Fibroblast of lung (primary cell): ENCODE measurements around the gene CCDC121. TPM values are rescaled to one million over a fixed set of nuclear protein-coding genes. Genes with fewer than 3 reads are reported as not detected.

Source experiments
- DNase-seq, 2 donors: peaks; one replicate each; pipeline versions ENCODE4 v3.0.0 to v3.0.0-alpha.2; 2010; ENCODE audit warnings: low read depth in 2 of 2
- H2AFZ ChIP-seq: 2 replicates; pipeline ENCODE4 v1.5.1; 2012; ENCODE audit warnings: low read length, control low read depth, inconsistent platforms
- H3K27ac ChIP-seq: 2 replicates; pipeline ENCODE4 v1.5.1; 2011; ENCODE audit warnings: low read length, control low read depth; ENCODE audit not compliant: insufficient read depth
- H3K27me3 ChIP-seq: 2 replicates; pipeline ENCODE4 v1.5.1; 2011; ENCODE audit warnings: mild to moderate bottlenecking, low read length; ENCODE audit not compliant: control insufficient read depth, insufficient read depth
- H3K36me3 ChIP-seq: 2 replicates; pipeline ENCODE4 v1.5.1; 2011; ENCODE audit warnings: low read length; ENCODE audit not compliant: control insufficient read depth, insufficient read depth
- H3K4me1 ChIP-seq: 2 replicates; pipeline ENCODE4 v1.5.1; 2011; ENCODE audit warnings: low read length; ENCODE audit not compliant: control insufficient read depth, insufficient read depth; ENCODE audit errors: extremely low read depth
- H3K4me2 ChIP-seq: 2 replicates; pipeline ENCODE4 v1.5.1; 2011; ENCODE audit warnings: low read length, control low read depth; ENCODE audit not compliant: insufficient read depth; ENCODE audit errors: extremely low read depth
- H3K4me3 ChIP-seq, 4 experiments: fragments of 200-600 bp in 1 of 4; sonication (generic) in 1 of 4; replicated peaks in 1 of 4; 2 replicates each; pipeline ENCODE4 v1.5.1; 2011 to 2016; ENCODE audit warnings: low read length in 4 of 4, low read depth in 3 of 4, mild to moderate bottlenecking in 3 of 4, control low read depth in 2 of 4, inconsistent platforms in 1 of 4, mixed read lengths in 1 of 4; ENCODE audit not compliant: insufficient read depth in 1 of 4; ENCODE audit errors: control extremely low read depth in 1 of 4
- H3K79me2 ChIP-seq: 2 replicates; pipeline ENCODE4 v1.5.1; 2012; ENCODE audit warnings: mild to moderate bottlenecking, low read length, inconsistent platforms; ENCODE audit not compliant: control insufficient read depth, insufficient read depth
- H3K9ac ChIP-seq: 2 replicates; pipeline ENCODE4 v1.5.1; 2011; ENCODE audit warnings: mild to moderate bottlenecking, low read length, control low read depth; ENCODE audit not compliant: insufficient read depth
- H3K9me3 ChIP-seq: 2 replicates; pipeline ENCODE4 v1.5.1; 2012; ENCODE audit warnings: low read depth, low read length; ENCODE audit not compliant: control insufficient read depth, insufficient read depth
- H4K20me1 ChIP-seq: 2 replicates; pipeline ENCODE4 v1.5.1; 2011; ENCODE audit warnings: low read length; ENCODE audit not compliant: control insufficient read depth, insufficient read depth; ENCODE audit errors: extremely low read depth
- EZH2 ChIP-seq: IDR thresholded peaks from 2 replicates; pipeline ENCODE4 v1.5.1; 2012; ENCODE audit warnings: low read length, control low read depth, mild to moderate bottlenecking; ENCODE audit errors: missing control alignments
- polyA plus RNA-seq, 2 donors: library from polyadenylated mRNA; depleted of rRNA in 1 of 2; stranded (reverse) in 1 of 2; unstranded in 1 of 2; fragments of >200 nt; gene quantifications; 2 replicates each; pipeline ENCODE4 v1.2.1, GENCODE V29; 2011 to 2012; ENCODE audit warnings: missing spikeins in 1 of 2
- total RNA-seq: library from RNA; depleted of rRNA; stranded (reverse); fragments of >200 nt; gene quantifications from 2 replicates; pipeline ENCODE4 v1.2.1, GENCODE V29; 2014
- TF ChIP-seq, protein P1 (sequence below), 2 donors: IDR thresholded peaks in 1 of 2; conservative IDR thresholded peaks in 1 of 2; 1 replicate in 1 of 2; 2 replicates in 1 of 2; pipeline ENCODE4 v1.5.1; 2011 to 2012; ENCODE audit warnings: low read length in 2 of 2, control low read depth in 1 of 2, inconsistent platforms in 1 of 2, low read depth in 1 of 2, mild to moderate bottlenecking in 1 of 2

CCDC121 gene
- total and polyA plus RNA-seq, 2 donors (not counting 1 experiment from before 2014, with no cell fraction given): 1.4 to 2.0 TPM

DNA sequence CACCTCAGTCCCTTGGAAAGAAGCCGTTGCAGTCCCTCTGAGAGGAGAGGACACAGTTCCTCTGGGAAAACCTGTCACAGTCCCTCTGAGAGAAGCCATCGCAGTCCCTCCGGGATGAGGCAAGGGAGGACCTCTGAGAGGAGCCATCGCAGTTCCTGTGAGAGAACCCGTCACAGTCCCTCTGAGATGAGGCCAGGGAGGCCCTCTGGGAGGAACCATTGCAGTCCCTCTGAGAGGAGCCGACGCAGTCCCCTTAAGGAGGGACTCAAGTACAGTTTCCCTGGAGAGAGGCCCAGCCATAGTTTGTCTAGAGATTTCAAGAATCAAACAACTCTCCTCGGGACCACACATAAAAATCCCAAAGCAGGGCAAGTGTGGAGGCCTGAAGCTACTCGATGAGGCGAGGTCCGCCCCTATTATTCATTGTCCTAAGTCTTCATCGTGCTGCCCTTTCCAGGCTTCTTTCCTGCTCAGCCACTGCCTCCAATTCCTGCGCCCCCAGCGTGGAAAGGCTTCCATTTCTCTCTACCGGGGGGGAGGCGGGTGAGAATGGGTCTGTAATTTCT lies 46.6 kb downstream of the CCDC121 start:
- Histone ChIP-seq H3K9me3 (no peaks in the 10 kb centered on the region), H3K4me2 (peak overlapping the region; percentile 75), H3K27me3 (no peaks in the 10 kb centered on the region), H4K20me1 (no peaks in the 10 kb centered on the region), H2AFZ (peak overlapping the region; percentile 93), H3K9ac (no peak overlapping the region), H3K27ac (peak overlapping the region; percentile 55), H3K79me2 (peaks cover 41% of the 10 kb centered on the region), H3K36me3 (no peaks in the 10 kb centered on the region), H3K4me3 (peak overlapping the region; percentile 29 to 93 (median 86)), H3K4me1 (peaks cover 2% of the 10 kb centered on the region)
- no peak for DNase-seq
- no peak for TF ChIP-seq EZH2
- TF ChIP-seq, protein P1, sequence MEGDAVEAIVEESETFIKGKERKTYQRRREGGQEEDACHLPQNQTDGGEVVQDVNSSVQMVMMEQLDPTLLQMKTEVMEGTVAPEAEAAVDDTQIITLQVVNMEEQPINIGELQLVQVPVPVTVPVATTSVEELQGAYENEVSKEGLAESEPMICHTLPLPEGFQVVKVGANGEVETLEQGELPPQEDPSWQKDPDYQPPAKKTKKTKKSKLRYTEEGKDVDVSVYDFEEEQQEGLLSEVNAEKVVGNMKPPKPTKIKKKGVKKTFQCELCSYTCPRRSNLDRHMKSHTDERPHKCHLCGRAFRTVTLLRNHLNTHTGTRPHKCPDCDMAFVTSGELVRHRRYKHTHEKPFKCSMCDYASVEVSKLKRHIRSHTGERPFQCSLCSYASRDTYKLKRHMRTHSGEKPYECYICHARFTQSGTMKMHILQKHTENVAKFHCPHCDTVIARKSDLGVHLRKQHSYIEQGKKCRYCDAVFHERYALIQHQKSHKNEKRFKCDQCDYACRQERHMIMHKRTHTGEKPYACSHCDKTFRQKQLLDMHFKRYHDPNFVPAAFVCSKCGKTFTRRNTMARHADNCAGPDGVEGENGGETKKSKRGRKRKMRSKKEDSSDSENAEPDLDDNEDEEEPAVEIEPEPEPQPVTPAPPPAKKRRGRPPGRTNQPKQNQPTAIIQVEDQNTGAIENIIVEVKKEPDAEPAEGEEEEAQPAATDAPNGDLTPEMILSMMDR (conservative IDR thresholded peaks at IDR 0.05 in 1 of 2, IDR thresholded peaks at IDR 0.05 in 1 of 2; ENCODE audit: low read depth in 1 of 2, low read length in 2 of 2): no peak

DNA sequence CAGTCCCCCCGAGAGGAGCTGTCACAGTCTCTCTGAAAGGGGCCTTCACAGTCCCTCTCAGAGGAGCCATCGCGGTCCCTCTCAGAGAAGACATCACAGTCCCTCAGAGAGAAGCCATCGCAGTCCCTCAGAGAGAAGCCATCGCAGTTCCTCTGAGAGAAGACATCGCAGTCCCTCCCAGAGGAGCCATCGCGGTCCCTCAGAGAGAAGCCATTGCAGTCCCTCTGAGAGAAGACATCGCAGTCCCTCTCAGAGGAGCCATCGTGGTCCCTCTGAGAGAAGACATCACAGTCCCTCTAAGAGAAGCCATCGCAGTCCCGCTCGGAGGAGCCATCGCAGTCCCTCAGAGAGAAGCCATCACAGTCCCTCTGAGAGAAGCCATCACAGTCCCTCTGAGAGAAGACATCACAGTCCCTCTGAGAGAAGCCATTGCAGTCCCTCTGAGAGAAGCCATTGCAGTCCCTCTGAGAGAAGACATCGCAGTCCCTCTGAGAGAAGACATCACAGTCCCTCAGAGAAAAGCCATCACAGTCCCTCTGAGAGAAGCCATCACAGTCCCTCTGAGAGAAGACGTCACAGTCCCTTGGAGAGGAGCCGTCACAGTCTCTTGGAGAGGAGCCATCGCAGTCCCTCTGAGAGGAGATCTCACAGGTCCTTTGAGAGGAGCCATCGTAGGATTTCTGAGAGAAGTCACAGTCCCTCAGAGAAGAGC lies 47.2 kb downstream of the CCDC121 start:
- H3K4me3 ChIP-seq: no peak overlapping the region
- H3K4me1 ChIP-seq: peaks cover 2% of the 10 kb centered on the region
- TF ChIP-seq, protein P1 (conservative IDR thresholded peaks at IDR 0.05 in 1 of 2, IDR thresholded peaks at IDR 0.05 in 1 of 2; ENCODE audit: low read depth in 1 of 2, low read length in 2 of 2): no peak
- no peak for TF ChIP-seq EZH2
- H4K20me1 ChIP-seq: no peaks in the 10 kb centered on the region
- no peak for DNase-seq
- H3K27me3 ChIP-seq: no peaks in the 10 kb centered on the region
- no peaks in the 10 kb centered on the region for H3K36me3 ChIP-seq
- no peak overlapping the region for H2AFZ ChIP-seq
- no peak overlapping the region for H3K4me2 ChIP-seq
- H3K9ac ChIP-seq: no peak overlapping the region
- peaks cover 35% of the 10 kb centered on the region for H3K79me2 ChIP-seq
- H3K9me3 ChIP-seq: no peaks in the 10 kb centered on the region
- no peak overlapping the region for H3K27ac ChIP-seq

Other genes with a start within 250 kb of the CCDC121 start
- gene ZNF513, start 248.3 kb downstream of the CCDC121 start, total RNA-seq: 7.7 and 8.4 TPM in 2 replicates
- 7.0 and 7.4 TPM in 2 replicates for gene ZNF513, start 248.3 kb downstream of the CCDC121 start, polyA plus RNA-seq
- gene PPM1G, start 219.4 kb downstream of the CCDC121 start, total RNA-seq: 63.4 and 67.0 TPM in 2 replicates
- gene PPM1G, start 219.4 kb downstream of the CCDC121 start, polyA plus RNA-seq: 54.7 and 85.4 TPM in 2 replicates
- gene NRBP1, start 200.4 kb downstream of the CCDC121 start, total RNA-seq: 68.1 and 77.5 TPM in 2 replicates
- 169 and 192 TPM in 2 replicates for gene NRBP1, start 200.4 kb downstream of the CCDC121 start, polyA plus RNA-seq
- gene KRTCAP3, start 186.6 kb downstream of the CCDC121 start, total RNA-seq: 0.33 TPM in 1 of 2 replicates, not detected in the other
- 0.12 and 0.22 TPM in 2 replicates for gene KRTCAP3, start 186.6 kb downstream of the CCDC121 start, polyA plus RNA-seq
- gene IFT172, start 139.3 kb downstream of the CCDC121 start, total RNA-seq: 28.5 and 33.0 TPM in 2 replicates
- gene IFT172, start 139.3 kb downstream of the CCDC121 start, polyA plus RNA-seq: 10.9 and 11.2 TPM in 2 replicates
- 12.8 and 18.3 TPM in 2 replicates for gene FNDC4, start 133.8 kb downstream of the CCDC121 start, total RNA-seq
- 9.6 and 15.2 TPM in 2 replicates for gene FNDC4, start 133.8 kb downstream of the CCDC121 start, polyA plus RNA-seq
- 0.26 and 0.50 TPM in 2 replicates for gene GCKR, start 132.2 kb downstream of the CCDC121 start, total RNA-seq
- 0.16 and 0.35 TPM in 2 replicates for gene GCKR, start 132.2 kb downstream of the CCDC121 start, polyA plus RNA-seq
- gene ZNF512, start 46.0 kb downstream of the CCDC121 start, total RNA-seq: 16.4 and 23.6 TPM in 2 replicates
- 31.3 and 36.6 TPM in 2 replicates for gene ZNF512, start 46.0 kb downstream of the CCDC121 start, polyA plus RNA-seq
- gene GPN1, start within 50 bp of the CCDC121 start, total RNA-seq: 29.5 and 34.5 TPM in 2 replicates
- 60.9 and 65.1 TPM in 2 replicates for gene GPN1, start within 50 bp of the CCDC121 start, polyA plus RNA-seq
- 18.5 and 27.2 TPM in 2 replicates for gene SUPT7L, start 34.6 kb upstream of the CCDC121 start, total RNA-seq
- gene SUPT7L, start 34.6 kb upstream of the CCDC121 start, polyA plus RNA-seq: 28.5 and 29.9 TPM in 2 replicates
- 25.2 and 28.4 TPM in 2 replicates for gene SLC4A1AP, start 34.9 kb upstream of the CCDC121 start, total RNA-seq
- gene SLC4A1AP, start 34.9 kb upstream of the CCDC121 start, polyA plus RNA-seq: 15.2 and 17.7 TPM in 2 replicates
- gene MRPL33, start 142.7 kb upstream of the CCDC121 start, total RNA-seq: 64.5 and 85.9 TPM in 2 replicates
- gene MRPL33, start 142.7 kb upstream of the CCDC121 start, polyA plus RNA-seq: 144 and 178 TPM in 2 replicates